NCI-H1436 treated with DMSO at 0.1 percent for 48 hours (cell line): ENCODE measurements around the gene TRAPPC12.
"Not testable (repeated sequence)": the region's sequence is repeated elsewhere in the genome, so short reads cannot be mapped to it uniquely, and the experiment has no call there.

Source experiments
- DNase-seq: peaks from one replicate; lab custom pipeline; 2025; lab: John Stamatoyannopoulos, UW

The TRAPPC12 gene

DNA sequence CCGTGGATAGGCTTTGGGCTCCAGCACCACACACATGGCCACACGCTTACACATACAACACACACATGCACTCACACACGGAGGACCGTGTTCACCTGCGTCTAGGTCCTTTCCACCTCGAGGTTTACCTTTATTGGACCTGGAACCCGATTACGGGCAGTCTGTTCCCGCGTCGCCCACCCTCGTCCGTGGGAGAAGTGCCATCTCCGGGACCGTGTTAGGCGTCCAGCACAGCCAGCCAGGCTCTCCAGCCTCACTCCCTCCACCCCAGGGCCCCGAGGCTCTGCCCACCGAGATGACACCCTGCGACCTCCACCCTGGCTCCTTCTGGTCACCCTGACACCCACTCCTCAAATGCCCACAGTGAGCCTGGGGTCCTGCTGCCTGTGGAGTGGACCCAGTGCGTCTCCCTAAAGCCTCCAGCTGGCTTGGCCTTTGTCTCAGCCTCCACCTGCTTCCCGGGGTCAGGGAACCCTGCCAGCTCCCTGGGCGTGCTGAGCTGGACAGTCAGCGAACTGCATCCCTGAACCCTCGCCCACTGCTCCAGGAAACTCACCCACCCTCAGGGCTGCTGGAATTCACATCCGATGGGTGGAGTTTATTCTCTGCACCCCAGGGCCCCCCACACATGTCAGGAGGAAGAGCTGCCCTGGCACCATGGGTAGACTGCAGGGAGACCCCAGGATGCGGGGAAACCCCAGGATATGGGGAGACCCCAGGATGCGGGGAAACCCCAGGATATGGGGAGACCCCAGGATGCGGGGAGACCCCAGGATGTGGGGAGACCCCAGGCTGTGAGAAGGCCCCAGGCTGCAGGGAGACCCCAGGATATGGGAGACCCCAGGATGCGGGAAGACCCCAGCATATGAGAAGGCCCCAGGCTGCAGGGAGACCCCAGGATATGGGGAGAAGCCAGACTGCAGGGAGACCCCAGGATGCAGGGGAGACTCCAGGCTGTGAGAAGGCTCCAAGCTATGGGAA is 106.8 kb downstream of the TRAPPC12 start:
- DNase-seq: no peak

DNA sequence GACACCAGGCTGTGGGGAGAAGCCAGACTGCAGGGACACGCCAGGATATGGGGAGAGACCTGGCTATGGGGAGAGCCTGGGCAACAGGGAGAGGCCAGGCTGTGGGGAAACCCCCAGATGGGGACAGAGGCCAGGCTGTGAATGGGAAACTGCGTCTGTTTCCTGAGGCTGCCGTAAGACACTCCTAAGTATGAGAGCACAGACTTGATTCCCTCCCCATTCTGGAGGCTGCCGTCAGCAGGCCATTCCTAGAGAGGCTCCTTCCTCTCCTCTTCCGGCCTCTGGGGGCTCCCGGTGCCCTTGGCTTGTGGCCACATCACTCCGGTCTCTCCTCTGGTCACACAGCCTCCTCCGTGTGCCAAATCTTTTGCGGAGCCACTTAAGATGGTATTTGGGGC is 107.5 kb downstream of the TRAPPC12 start:
- no peak for DNase-seq

DNA sequence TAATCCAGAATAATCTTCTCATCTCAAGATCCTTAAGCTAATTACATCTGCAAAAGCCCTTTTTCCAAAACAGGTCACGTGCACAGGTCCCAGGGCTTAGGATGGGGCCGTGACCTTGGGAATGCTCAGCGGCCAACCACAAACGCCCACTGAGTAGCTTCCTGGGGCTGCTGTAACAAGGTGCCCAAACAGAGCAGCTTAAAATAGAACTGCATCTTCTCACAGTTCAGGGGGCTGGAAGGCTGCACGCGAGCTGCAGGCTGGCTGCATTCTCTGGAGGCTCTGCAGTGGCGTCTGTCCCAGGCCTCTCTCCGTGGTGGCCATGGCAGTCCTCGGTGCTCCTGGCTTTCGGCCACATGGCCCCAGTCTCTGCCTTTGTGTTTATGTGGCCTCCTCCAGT is 107.9 kb downstream of the TRAPPC12 start:
- no peak for DNase-seq

DNA sequence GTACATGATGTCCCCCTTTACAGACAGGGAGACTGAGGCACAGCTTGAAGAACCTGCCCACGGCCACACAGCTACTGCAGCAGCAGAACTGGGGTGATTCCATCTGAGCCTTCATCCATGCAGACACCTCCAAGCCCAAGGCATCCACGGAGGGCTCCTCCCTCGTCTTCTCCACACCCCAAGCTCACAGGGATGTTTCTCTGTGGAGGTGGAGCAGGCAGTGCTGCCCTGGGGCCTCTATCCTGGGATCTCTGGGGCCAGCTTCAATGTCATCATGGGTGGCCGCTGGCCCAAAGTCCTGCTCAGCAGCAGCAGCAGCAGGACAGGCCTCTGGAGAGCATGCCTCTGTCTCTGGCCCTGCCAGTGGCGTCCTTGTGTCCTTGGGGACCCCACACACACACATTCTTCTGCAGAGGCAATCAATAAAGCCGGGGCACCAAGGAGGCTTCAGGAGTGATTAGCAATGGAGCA is 108.6 kb downstream of the TRAPPC12 start:
- DNase-seq: no peak

DNA sequence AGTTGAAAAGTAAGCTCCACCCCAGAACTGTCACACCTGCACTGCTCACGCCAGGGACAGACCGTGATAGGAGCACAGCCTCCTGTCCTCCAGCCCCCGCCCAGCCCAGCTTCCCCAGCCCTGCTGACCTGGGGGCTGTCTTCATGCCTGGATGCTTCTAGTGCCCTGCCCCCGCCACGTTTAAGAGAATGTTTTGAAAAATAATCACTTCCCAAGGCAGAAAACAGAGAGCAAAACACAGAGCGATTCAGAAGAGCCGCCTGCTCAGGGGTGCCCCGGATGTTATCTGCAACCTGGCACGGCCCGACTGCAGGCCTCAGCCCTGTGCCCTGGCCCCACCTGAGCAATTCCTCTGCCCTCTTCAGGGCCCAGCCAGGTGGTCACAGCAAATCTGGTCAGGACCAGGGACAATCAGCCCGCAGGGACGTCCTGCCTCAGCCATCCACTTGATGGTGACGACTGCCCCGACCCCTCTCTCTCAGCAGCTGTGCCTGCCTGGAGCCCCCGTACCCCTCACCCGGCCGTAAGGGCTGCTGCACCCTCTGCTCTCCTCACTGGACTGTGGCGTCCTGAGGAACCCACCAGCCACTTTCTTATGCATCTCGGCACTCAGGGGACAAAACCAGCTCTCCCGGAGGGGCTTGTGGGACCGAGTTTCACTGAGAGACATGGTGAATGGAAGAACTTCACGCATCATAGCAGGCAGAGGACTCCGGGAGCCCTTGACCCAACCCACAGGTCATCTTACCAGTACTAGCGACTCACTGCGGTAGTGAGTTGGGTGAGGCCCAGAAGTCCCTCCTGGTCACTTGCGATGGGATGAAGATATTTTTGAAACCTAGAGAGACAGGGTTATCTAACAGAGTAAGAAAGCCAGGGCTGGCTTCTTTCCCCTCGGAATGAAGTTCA is 109.6 kb downstream of the TRAPPC12 start:
- no peak for DNase-seq

DNA sequence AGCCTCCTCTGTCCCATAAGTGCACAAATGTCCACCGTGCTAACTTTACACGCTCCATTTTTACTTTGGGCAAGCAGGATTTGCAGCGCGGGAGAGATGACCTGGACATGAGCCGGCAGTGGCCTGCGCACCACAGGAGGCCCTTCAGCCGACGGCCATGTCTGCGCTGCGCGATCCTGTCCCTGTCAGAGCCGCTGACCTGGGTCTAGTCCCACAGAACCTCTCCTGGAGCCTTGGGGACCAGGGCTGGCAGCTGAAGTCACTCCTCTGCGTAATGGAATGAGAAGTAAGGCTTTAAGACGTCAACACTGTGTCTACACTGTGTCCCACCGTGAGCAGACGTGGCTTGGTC is 110.2 kb downstream of the TRAPPC12 start:
- DNase-seq: no peak

DNA sequence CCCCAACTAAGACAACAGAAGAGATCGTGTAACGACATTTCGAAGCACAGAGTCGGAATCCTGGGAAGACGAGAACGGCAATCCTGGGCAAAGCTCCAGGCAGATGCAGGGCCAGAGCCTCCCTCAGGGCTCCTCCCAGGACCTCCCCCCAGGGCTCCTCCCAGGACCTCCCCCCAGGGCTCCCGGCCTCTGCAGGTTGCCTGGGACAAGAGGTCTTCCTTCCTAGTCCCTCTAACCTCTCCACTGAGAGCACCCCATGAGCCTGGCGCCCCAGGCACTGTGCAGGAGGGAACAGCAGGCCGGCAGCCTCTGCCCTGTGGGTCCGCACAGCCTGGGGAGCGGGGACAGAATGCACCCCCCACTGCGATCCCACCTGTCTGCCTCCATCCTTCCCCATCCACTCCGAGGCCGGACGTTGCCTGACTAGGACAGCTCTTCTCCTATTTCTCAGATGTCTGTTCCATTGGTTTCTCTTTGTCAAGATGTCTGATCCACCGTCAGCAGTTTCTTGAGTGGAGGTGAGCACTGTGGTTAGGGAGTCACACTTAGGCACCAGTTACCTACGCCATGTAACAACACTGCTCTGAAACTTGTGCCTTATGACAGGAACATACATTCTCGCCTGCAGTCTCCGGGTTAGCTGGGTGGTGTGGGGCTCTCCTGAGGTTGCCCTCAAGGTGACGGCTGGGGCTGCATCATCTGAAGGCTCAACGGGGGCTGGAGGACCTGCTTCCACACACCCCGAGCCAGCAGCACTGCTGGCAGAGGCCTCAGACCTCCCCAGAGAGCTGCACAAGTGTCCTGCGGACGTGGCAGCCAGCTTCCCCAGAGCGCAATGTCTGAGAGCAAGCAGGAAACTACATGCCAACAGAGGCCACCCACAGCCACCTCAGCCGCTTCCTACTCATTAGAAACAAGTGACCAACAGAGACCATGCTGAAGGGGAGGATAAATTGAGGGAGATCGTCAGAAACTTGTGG is 111.0 kb downstream of the TRAPPC12 start:
- DNase-seq: no peak

DNA sequence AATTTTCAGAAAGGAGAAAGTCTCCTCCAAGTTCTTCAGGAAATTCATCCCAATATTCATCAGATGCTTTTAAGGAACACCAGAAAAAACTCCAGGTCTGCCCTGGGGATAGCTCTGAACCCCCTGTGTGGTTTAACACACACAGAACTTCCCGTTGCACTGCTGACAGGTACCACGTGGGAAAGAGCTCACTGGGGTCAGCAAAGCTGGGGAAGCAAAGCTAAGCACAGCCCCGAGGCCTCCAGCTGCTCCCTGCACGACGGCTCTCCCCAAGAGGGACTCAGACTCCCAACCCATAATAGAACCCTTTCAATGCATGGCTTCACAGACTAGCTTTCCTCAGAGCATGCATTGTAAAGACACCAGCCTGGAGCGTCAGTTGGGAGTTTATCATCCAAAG is 111.8 kb downstream of the TRAPPC12 start:
- DNase-seq: no peak

DNA sequence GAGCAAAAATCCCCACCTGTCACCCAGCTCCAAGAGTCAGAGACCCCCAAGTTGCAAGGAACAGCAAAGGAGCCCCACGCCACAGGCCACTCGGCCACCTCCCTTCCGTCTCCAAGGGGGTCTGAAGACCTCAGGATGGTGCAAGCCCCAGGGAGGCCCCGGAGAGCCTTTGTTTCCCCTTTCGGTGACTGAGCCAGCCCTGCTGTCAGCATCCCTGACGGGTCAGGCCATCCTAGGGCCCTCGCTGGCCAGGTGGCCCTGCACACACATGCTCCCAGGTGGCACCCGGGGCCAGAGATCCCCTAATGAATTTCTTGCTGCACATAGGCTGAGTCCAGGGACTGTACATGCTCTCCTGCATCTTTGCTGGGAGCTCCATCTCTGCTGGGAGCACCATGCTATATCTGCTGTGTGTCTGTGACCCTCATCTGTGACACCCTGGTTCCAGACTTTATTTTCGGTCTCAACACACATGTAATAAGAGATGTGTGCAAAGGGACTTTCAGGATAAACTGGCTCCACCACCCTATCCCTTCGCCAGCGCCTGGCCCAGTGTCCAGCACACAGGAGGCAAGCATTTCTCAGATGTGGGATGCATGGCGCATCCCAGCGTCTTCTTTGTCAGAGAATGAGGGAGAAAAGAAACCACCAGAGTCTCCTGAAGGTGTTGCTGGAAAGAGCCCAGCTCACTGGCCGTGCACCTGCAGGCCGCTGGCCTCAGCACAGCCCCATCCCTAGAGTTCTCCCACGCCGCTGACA is 112.4 kb downstream of the TRAPPC12 start:
- no peak for DNase-seq

DNA sequence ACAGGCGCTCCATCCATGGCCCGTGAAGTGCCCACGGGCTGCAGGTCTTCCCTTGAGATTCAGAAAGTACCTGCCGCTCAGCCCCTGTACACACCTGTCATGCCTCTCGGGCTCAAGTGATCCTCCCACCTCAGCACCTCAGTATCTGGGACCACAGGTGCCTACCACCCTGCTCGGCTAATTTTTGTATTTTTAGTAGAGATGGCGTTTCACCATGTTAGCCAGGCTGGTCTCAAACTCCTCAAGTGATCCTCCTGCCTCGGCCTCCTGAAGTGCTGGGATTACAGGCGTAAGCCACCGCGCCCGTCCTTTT is 112.9 kb downstream of the TRAPPC12 start:
- not testable (repeated sequence) for DNase-seq

DNA sequence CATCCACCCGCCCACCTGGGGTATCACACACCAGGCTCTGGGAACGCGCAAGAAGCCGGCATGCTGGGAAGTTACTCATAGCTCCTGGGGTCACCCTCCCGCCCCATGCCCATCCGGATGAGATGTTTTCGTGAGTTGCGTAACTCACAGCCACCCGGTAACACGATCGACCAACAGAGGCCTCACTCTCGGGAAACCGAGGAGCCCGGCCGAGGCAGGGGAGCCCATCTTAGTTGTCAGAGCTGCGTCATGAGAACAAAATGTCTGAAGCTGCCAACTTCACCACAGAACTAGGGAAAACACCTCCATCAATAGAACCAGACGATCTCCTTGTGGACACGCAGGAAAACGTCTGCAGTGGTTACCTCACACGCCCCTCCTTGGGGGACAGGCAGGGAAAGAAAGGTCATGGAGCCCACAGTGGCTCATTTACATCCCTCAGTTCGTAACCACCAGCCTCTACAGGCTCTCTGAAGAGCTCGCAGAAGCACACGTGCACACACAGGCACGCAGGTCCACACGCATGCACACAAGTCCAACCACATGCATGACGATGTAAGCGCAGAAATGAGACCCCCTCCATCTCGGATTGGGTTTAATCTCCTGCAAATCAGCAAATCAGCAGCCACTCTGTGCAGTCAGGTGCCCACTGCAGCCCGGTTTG is 113.6 kb downstream of the TRAPPC12 start:
- DNase-seq: no peak

DNA sequence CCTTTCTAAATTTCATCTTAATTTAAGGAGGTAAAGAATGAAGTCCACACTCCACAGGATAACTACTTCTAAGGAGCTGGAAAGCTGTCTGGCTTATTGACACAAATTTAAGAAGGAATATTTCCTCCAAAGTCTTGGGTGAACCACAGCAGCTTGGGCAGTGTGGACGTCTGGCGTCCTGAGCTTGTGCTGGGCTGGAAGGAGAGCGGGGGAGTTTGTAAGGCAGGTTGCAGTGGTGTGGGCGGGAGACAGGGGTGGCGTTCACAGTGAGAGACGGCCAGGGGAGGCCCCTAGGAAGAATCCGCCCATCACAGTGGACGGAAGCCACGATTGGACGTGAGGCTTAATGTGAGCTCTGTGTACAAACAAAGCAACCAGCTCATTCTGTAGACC is 114.1 kb downstream of the TRAPPC12 start:
- DNase-seq: no peak

DNA sequence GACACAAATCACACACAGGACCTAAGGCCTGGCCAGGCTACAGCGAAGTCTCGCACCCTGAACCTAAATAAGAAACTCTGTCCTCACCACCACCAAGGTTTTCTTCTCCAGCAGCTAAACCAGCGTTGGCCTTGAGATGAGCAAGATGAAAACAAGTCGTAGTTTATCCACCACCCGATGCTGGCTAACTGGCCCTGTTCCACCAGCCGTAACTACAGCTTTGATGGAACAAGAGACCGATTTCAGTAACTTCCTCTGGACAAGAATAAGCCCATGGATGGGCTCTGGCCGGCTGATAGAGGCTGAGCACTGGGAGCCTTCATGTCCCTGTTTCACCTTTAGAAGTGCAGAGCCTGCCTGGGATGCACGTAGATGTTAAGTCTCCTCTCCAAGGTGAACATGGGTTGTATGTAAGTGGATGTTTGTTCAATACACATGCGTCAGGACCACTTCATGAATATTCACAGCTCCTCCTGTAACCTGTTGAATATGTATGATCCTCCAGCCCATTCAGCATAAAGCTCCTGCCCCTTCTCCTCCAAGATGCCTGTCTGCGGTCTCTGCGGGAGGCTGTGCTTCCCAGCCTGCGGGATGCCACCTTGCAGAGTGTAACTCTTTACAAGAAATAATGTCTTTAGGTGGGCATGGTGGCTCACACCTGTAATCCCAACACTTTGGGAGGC is 115.6 kb downstream of the TRAPPC12 start:
- no peak for DNase-seq

DNA sequence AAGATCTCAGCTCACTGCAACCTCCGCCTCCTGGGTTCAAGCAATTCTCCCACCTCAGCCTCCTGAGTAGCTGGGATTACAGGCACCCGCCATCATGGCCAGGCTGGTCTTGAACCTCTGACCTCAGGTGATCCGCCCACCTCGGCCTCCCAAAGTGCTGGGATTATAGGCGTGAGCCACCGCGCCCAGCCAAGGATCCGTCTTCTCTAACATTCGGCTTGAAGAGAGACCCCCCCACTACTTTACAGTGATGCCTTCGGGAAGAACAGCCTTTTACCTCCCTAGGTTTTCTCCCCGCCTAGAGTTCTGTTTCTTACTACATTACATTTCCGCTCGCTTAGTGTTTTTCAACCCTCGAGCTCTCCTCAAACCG is 117.2 kb downstream of the TRAPPC12 start:
- DNase-seq: not testable (repeated sequence)

DNA sequence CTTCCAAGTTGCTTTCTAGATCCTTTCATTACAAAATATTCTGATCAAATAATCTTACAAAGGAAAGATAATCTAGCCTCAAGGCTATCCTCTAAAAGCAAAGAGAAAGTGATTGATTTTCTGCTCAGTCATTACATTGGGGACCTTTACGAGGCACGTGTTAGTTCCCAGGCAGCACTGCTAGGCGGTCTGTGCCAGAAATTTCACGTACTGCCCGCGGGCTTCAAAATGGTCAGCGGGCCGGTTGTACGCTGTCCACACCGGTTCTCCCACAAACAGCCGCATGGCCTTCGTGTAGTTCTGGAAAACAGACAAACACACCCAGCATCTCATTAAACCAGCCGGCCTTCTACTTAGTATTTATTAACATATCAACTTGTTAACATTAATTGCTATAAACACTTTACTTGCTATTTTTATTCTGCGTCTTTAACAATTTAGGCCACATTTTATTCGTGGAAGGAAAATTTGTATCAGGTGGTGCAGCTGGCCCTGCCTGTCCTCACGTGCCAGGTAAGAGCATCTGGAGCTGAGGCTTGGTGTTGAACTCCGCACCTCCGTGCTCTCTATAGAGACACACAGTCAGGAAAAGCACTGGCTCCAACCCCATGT is 119.4 kb downstream of the TRAPPC12 start:
- no peak for DNase-seq

DNA sequence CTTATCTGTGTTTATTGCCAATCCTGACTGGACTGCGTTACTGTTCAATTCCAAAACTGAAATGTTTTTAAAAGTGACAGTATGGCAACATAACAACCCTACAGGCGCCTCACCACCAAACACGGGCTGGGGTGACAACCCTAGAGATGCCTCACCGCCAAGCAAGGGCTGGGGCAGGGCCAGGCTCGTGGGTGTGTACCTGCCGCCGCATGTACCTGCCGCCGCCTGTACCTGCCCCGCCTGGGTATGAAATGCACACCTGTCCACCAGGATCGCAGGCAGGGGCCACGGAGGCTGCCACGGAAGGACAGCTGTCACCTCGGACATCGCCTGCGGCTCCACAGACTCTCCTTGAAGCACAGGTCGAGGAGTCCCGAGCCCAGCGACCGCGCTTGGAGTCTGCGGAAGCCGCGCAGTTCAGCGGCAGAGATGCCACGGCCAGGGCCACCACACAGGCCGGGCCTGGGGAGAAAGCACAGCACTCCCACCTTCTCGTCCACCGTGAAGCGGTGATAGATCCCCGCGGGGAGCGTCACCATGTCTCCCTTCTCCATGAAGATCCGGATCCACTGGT is 120.9 kb downstream of the TRAPPC12 start:
- DNase-seq: no peak

DNA sequence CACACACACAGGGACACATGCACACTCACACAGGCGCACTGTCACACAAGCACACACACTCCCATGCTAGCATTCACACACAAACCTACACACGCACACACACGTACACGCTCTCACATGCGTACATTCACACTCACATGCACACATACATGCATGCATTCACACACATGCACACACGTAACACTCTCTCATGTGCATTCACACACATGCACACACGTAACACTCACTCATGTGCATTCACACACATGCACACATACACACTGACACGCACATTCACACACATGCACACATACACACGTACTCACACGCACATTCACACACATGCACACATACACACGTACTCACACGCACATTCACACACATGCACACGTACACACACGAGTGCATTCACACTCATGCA is 123.6 kb downstream of the TRAPPC12 start:
- DNase-seq: no peak

DNA sequence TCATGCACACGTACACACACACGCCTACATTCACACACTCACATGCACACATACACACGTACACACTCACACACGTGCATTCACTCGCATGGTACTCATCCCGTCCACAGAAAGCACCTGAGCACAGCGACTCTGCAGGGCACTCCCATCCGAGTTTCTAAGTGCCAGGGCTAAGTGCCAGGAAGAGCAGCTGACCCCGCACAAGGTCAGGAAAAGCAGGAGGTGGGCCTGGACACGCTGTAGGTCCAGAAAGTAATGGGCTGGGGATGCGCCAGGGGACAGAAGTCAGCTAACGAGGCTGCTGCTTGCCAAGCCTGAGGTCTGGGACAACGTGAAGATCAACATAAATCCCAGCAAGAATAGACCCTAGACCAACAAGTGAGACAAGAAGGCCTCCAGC is 124.0 kb downstream of the TRAPPC12 start:
- DNase-seq: no peak

DNA sequence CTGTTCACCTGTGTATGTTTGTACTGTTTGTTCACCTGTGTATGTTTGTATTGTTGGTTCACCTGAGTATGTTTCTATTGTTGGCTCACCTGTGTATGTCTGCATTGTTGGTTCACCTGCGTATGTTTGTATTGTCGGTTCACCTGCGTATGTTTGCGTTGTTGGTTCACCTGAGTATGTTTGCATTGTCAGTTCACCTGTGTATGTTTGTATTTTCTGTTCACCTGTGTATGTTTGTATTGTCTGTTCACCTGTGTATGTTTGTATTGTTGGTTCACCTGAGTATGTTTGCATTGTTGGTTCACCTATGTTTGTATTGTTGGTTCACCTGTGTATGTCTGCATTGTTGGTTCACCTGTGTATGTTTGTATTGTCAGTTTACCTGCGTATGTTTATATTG is 125.2 kb downstream of the TRAPPC12 start:
- DNase-seq: no peak
